GM12801 (cell line): ENCODE data around the gene DGKD.

ENCODE experiments used
- CTCF ChIP-seq: IDR thresholded peaks from one replicate; pipeline ENCODE4 v1.5.1; 2011; ENCODE audit warnings: control low read depth; ENCODE audit not compliant: insufficient read length; ENCODE audit errors: extremely low read depth

DGKD gene

GRCh38 chr2:233339427-233339826 is 14.9 kb upstream of the DGKD start:
- no peak for TF ChIP-seq CTCF

GRCh38 chr2:233341296-233341695 is 13.0 kb upstream of the DGKD start:
- TF ChIP-seq CTCF: no peak

GRCh38 chr2:233342301-233342700 is 12.0 kb upstream of the DGKD start:
- no peak for TF ChIP-seq CTCF

GRCh38 chr2:233343171-233343705 is 11.1 kb upstream of the DGKD start:
- TF ChIP-seq CTCF: no peak

DNA sequence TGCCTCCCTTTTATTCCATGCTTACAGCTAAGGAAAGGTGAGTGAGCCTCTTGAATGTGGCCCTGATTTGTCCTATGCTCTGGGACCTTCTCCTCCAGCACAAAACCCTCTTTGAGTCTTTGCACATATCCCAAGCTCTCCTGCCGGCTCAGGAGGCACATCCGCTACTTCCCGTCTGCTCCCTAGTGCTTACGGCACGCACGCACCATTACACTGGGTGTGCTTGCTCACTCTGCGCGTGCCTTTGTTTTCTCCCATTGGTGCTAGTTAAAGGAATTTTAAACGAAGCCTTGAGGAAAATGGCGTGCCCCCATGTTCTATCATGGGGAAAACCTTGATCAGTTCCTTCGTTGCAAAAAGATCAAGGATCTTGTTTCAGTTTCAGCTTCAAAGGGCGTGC is 7.9 kb upstream of the DGKD start:
- no peak for TF ChIP-seq CTCF

- TF ChIP-seq CTCF: no peak
Measured at GRCh38 chr2:233346930-233347329, 7.4 kb upstream of the DGKD start.

- TF ChIP-seq CTCF: no peak
Measured at GRCh38 chr2:233349005-233349998, 5.0 kb upstream of the DGKD start.
